Measurements from ENCODE around the gene CALCB. TPM values are rescaled to one million over a fixed set of nuclear protein-coding genes. Genes with fewer than 3 reads are reported as not detected.
"Not testable (repeated sequence)": the region's sequence is repeated elsewhere in the genome, so short reads cannot be mapped to it uniquely, and the experiment has no call there.

Gene CALCB
- total and polyA plus RNA-seq, 2 of the 8 experiments (the other 6 are each of a cell fraction or from before 2014, with no cell fraction given), result 3.7 to 4.2 TPM

- H3K79me1 ChIP-seq (ENCODE audit: low read depth, low read length); H3K4me2 ChIP-seq (ENCODE audit: insufficient read depth in 1 of 2, low read depth in 2 of 2, low read length in 2 of 2); H2BK20ac ChIP-seq (ENCODE audit: low read length); H3K14ac ChIP-seq (ENCODE audit: insufficient read length); H3K27me3 ChIP-seq (replicated peaks in 1 of 4; ENCODE audit: control insufficient read depth in 3 of 4, extremely low read depth in 1 of 4, insufficient read depth in 3 of 4, low read length in 3 of 4); H2BK5ac ChIP-seq (ENCODE audit: low read depth, low read length); H3K36me3 ChIP-seq (ENCODE audit: control insufficient read depth in 2 of 4, insufficient read depth in 4 of 4, low read length in 3 of 4); H3K18ac ChIP-seq (ENCODE audit: extremely low read depth, low read length); H3K9me3 ChIP-seq (ENCODE audit: insufficient read depth in 2 of 2, low read depth in 1 of 2, low read length in 1 of 2); FAIRE-seq; H2BK15ac ChIP-seq (ENCODE audit: low read length); H3K79me2 ChIP-seq (ENCODE audit: control insufficient read depth in 1 of 2, insufficient read depth in 2 of 2, low read length in 2 of 2); H3K27ac ChIP-seq (ENCODE audit: low read depth, low read length); CTCF ChIA-PET (ENCODE audit: partially characterized antibody); H3K56ac ChIP-seq (replicated peaks; ENCODE audit: insufficient read length, low read depth, low read length); H3K23me2 ChIP-seq (ENCODE audit: low read depth, low read length); H4K8ac ChIP-seq (ENCODE audit: extremely low read depth, insufficient read depth, low read length); H4K5ac ChIP-seq (ENCODE audit: insufficient read length, low read depth, low read length); H2AFZ ChIP-seq (ENCODE audit: low read length); H3K4me1 ChIP-seq (replicated peaks in 1 of 4; ENCODE audit: control insufficient read depth in 3 of 4, insufficient read depth in 4 of 4, low read length in 3 of 4); DNase-seq (ENCODE audit: low read depth in 1 of 2, low spot score in 2 of 2); H2BK12ac ChIP-seq (ENCODE audit: low read depth, low read length); H2BK120ac ChIP-seq (replicated peaks; ENCODE audit: low read depth, low read length); H3K4ac ChIP-seq (replicated peaks; ENCODE audit: insufficient read length, low read depth, low read length); H3K23ac ChIP-seq (ENCODE audit: insufficient read length); H3K4me3 ChIP-seq (ENCODE audit: extremely low read depth in 1 of 4, insufficient read depth in 2 of 4, low read depth in 3 of 4, low read length in 4 of 4); H3K9ac ChIP-seq (replicated peaks in 1 of 4; ENCODE audit: extremely low read depth in 1 of 4, low read depth in 3 of 4, low read length in 3 of 4); H2AK5ac ChIP-seq (ENCODE audit: low read depth, low read length); H4K91ac ChIP-seq (replicated peaks; ENCODE audit: insufficient read length, low read length); POLR2A ChIA-PET (ENCODE audit: partially characterized antibody); H4K20me1 ChIP-seq (replicated peaks in 1 of 2; ENCODE audit: control insufficient read depth in 1 of 2, insufficient read depth in 2 of 2, low read length in 2 of 2): not testable (repeated sequence)
- WGBS, 2 experiments (ENCODE audit: extremely low coverage in 1 of 2, insufficient coverage in 1 of 2, insufficient read length in 1 of 2, insufficient replicate concordance in 2 of 2, low coverage in 1 of 2, low lambda C conversion rate in 2 of 2, missing lambda C conversion rate in 1 of 2), result 90% methylated on average over 4 of the region's 4 CpGs; no CpG with 5 or more reads in 1 of the 2 experiments
These were observed 41.4 kb upstream of the CALCB start for GRCh38 chr11:15031945-15032344.
